SU-DHL-6 (cell line): ENCODE measurements around the gene CD52.
A peak's percentile ranks its signal among the peaks of the same experiment; 100 is the strongest.

Source experiments
- H2AFZ ChIP-seq: fragments of 200-600 bp; sonication (generic); 2 replicates; pipeline ENCODE4 v1.6.1; 2014; ENCODE audit warnings: low read depth, mild to moderate bottlenecking, moderate library complexity, mixed read lengths, antibody characterized with exemption, low read length; ENCODE audit not compliant: severe bottlenecking
- H3F3A ChIP-seq: fragments of 200-600 bp; shearing (Covaris generic); 2 replicates; pipeline ENCODE4 v1.6.0; 2016; ENCODE audit warnings: antibody characterized with exemption, mild to moderate bottlenecking; ENCODE audit not compliant: insufficient read depth
- H3K27ac ChIP-seq: fragments of 200-600 bp; sonication (generic); 2 replicates; pipeline ENCODE4 v1.5.1; 2016; ENCODE audit warnings: low read depth, mild to moderate bottlenecking, low read length, moderate library complexity, mixed read lengths
- H3K27me3 ChIP-seq: fragments of 200-600 bp; sonication (generic), shearing (Covaris generic); 2 replicates; pipeline ENCODE4 v1.6.0; 2014; ENCODE audit warnings: mild to moderate bottlenecking, low read length
- H3K36me3 ChIP-seq: fragments of 200-600 bp; sonication (generic); 2 replicates; pipeline ENCODE4 v1.6.1; 2014; ENCODE audit warnings: mild to moderate bottlenecking, low read length, mixed read lengths
- H3K4me2 ChIP-seq: fragments of 300-600, 200-600 bp; shearing (Covaris generic), sonication (generic); 2 replicates; pipeline ENCODE4 v1.6.0; 2014; ENCODE audit warnings: low read length, low read depth, mild to moderate bottlenecking; ENCODE audit not compliant: poor library complexity, severe bottlenecking
- H3K4me3 ChIP-seq: fragments of 200-600 bp; sonication (generic); 2 replicates; pipeline ENCODE4 v1.5.1; 2014; ENCODE audit warnings: antibody characterized with exemption, low read length, mild to moderate bottlenecking, mixed read lengths; ENCODE audit not compliant: insufficient read depth, poor library complexity, severe bottlenecking
- H3K79me2 ChIP-seq: fragments of 200-600 bp; sonication (generic); 2 replicates; pipeline ENCODE4 v1.6.1; 2014; ENCODE audit warnings: mild to moderate bottlenecking, low read length, moderate library complexity; ENCODE audit not compliant: insufficient read depth
- H3K9ac ChIP-seq: fragments of 200-600 bp; sonication (generic); 2 replicates; pipeline ENCODE4 v1.7.0; 2014; ENCODE audit warnings: mild to moderate bottlenecking, low read length
- H3K9me2 ChIP-seq: fragments of 200-600 bp; sonication (generic); replicated peaks from 2 replicates; pipeline ENCODE4 v1.6.1; 2014; ENCODE audit warnings: low read length; ENCODE audit not compliant: insufficient read depth
- H3K9me3 ChIP-seq: fragments of 200-600 bp; sonication (generic); 2 replicates; pipeline ENCODE4 v1.6.1; 2014; ENCODE audit warnings: low read length, mixed read lengths; ENCODE audit not compliant: insufficient read depth
- H4K20me1 ChIP-seq: fragments of 200-600 bp; sonication (generic); 2 replicates; pipeline ENCODE4 v1.6.1; 2014; ENCODE audit warnings: low read depth, mild to moderate bottlenecking, antibody characterized with exemption, low read length, moderate library complexity, mixed read lengths
- CTCF ChIP-seq: fragments of 200-600 bp; sonication (generic); IDR thresholded peaks from one replicate; pipeline ENCODE4 v1.5.1; 2017; ENCODE audit warnings: antibody characterized with exemption, mild to moderate bottlenecking, low read length, moderate library complexity; ENCODE audit not compliant: insufficient read depth, poor library complexity, severe bottlenecking
- EZH2phosphoT487 ChIP-seq: fragments of 200-600 bp; sonication (generic), shearing (Covaris generic); conservative IDR thresholded peaks from 2 replicates; pipeline ENCODE4 v1.6.1; 2018; ENCODE audit warnings: mild to moderate bottlenecking, antibody characterized with exemption, low read length, moderate library complexity, mixed read lengths

Gene CD52

DNA sequence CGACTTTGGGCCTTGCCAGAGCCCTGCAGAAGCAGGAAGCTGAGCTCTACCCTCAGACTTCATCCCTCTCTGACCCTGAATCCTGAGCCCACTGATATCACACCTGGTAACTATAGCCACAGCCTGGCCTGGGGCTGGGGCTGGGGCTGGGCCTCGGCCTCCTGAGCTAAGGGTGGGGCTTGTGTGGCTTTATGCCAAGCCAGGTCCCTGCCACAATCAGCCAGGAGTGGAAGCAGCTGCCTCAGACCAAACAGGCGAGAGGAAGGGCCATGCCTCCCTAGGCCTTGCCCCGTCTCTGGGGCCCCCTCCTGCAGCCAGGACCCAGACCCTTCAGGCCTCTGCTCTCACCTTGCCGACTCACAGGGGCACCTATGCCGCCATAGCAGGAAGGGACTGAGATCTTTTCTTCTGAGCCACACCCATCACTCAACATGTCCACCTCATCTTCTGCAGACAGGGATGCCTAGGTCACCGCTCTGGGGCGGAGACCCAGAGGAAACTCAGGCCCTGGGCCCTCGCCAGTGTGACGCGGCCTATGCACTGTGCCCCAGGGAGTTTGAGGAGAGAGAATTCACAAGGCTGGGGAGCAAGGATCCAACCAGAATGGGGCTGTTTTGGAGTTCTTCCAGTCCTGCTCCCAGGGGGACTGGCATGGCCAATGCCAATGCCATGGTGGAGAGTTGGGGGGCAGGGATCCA lies 17.0 kb upstream of the CD52 start:
- Histone ChIP-seq H3K4me3 (no peak overlapping the region), H3K9me3 (no peaks in the 10 kb centered on the region), H3K36me3 (no peaks in the 10 kb centered on the region), H3K27me3 (no peaks in the 10 kb centered on the region), H3K9me2 (no peaks in the 10 kb centered on the region), H3K27ac (no peak overlapping the region), H3K9ac (no peak overlapping the region), H3F3A (no peaks in the 10 kb centered on the region), H3K79me2 (peaks cover 20% of the 10 kb centered on the region), H3K4me2 (no peak overlapping the region), H4K20me1 (no peaks in the 10 kb centered on the region), H2AFZ (no peak overlapping the region)
- no peak for TF ChIP-seq EZH2phosphoT487
- no peak for TF ChIP-seq CTCF

DNA sequence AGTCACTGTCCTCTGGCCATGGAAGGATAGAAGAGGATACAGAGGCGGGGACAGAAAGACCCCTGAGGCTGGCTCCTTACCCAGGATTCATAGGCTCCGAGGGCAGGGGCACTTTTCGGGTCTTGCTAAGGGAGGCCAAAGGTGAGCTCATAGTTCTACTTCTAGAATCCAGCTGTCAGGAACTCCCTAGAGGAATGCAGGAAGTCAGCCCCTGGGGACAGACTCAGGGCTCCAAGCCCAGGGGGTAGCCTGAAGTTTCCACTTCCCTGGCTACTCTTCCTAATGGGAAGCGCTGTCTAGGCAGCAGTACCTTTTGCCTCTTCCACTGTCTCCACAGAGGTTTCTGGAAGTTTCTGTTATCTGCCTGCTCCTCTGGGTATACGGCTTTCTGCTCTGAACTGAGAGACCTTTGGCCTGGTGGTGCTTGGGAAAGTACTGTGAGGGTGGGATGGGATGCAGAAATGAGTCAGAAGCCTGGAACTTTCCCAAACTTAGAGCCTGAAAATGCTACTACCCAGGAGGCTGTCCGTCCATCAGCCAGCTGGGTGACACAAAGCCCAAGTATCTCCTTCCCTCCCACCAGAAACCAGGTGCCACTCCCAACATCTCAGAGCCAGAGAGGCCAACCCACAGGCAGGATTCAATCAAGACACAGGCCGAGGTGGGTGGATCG lies 14.9 kb upstream of the CD52 start:
- H2AFZ ChIP-seq: no peak overlapping the region
- no peak overlapping the region for H3K4me2 ChIP-seq
- no peaks in the 10 kb centered on the region for H3K27me3 ChIP-seq
- H4K20me1 ChIP-seq: no peaks in the 10 kb centered on the region
- H3K9me3 ChIP-seq: no peaks in the 10 kb centered on the region
- H3K36me3 ChIP-seq: no peaks in the 10 kb centered on the region
- no peak overlapping the region for H3K27ac ChIP-seq
- no peak overlapping the region for H3K4me3 ChIP-seq
- no peaks in the 10 kb centered on the region for H3K9me2 ChIP-seq
- peaks cover 10% of the 10 kb centered on the region for H3F3A ChIP-seq
- H3K9ac ChIP-seq: no peak overlapping the region
- TF ChIP-seq CTCF (no peak), EZH2phosphoT487 (no peak)
- peaks cover 23% of the 10 kb centered on the region for H3K79me2 ChIP-seq

DNA sequence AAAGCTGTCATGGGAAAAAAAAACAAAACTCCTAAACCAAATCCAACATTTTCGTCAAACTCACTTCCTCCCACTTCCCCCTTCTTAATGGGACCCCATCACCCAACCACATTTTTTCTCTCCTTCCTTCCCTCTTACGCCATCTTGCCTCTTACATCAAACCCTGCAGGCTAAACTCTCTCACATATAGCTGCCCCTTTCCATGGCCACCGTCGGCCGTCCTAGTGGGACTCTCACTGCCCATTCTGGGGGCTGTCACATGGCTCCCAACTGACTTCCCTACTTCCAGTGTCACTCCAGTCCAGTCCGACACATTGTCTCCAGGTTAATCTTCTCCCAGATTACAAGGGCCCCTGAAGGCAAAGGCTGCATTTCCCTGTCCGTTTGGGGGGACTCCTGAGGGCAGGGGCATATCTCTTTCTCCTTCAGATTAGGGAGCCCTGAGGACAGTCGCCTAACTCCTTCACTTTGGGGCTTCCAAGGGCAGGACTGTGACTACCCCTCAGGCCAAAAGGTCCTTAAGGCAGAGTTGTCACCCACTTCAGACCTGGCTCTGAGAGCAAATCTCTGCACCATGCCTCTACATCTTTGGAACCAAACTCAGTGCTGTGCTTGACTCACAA lies 12.0 kb upstream of the CD52 start:
- H3K79me2 ChIP-seq: peaks cover 23% of the 10 kb centered on the region
- H3F3A ChIP-seq: peaks cover 10% of the 10 kb centered on the region
- H3K4me3 ChIP-seq: peak overlapping the region; percentile 83
- H2AFZ ChIP-seq: peak overlapping the region; percentile 60
- H3K4me2 ChIP-seq: peak overlapping the region; percentile 97
- H3K9ac ChIP-seq: peak overlapping the region; percentile 77
- H3K27me3 ChIP-seq: no peaks in the 10 kb centered on the region
- H3K9me3 ChIP-seq: no peaks in the 10 kb centered on the region
- TF ChIP-seq EZH2phosphoT487 (no peak), CTCF (no peak)
- no peaks in the 10 kb centered on the region for H3K9me2 ChIP-seq
- H4K20me1 ChIP-seq: no peaks in the 10 kb centered on the region
- no peaks in the 10 kb centered on the region for H3K36me3 ChIP-seq
- peak overlapping the region; percentile 39 for H3K27ac ChIP-seq
